HL-60 (cell line): ENCODE data around the gene REEP3.

Source experiments
- CTCF ChIP-seq: IDR thresholded peaks from one replicate; pipeline ENCODE4 v1.5.1; 2011; ENCODE audit warnings: low read length, control low read depth, inconsistent platforms; ENCODE audit not compliant: insufficient read depth
- REST ChIP-seq: IDR thresholded peaks from 2 replicates; pipeline ENCODE4 v1.6.1; 2012; ENCODE audit warnings: low read depth; ENCODE audit not compliant: insufficient replicate concordance

- TF ChIP-seq CTCF (no peak), REST (no peak)
Measured at GRCh38 chr10:63637901-63638327, 116.7 kb downstream of the REEP3 start.
